WERI-Rb-1 (cell line): ENCODE results near the gene RAD51B.

Experiments used
- DNase-seq: peaks from one replicate; pipeline ENCODE4 v3.0.0-alpha.2; 2020
- H3K27ac ChIP-seq: fragments of 250-450 bp; sonication (Bioruptor Pico); 2 replicates; pipeline ENCODE4 v1.5.1; 2020; ENCODE audit warnings: mild to moderate bottlenecking, moderate library complexity
- H3K27me3 ChIP-seq: fragments of 250-450 bp; sonication (Bioruptor Pico); 2 replicates; pipeline ENCODE4 v1.5.1; 2021; ENCODE audit warnings: mild to moderate bottlenecking, low read depth, moderate library complexity; ENCODE audit not compliant: insufficient read depth, severe bottlenecking
- H3K36me3 ChIP-seq: fragments of 250-450 bp; sonication (Bioruptor Pico); 2 replicates; pipeline ENCODE4 v1.5.1; 2020; ENCODE audit warnings: mild to moderate bottlenecking, moderate library complexity
- H3K4me3 ChIP-seq: 2 replicates; pipeline ENCODE4 v1.5.1; 2011; ENCODE audit warnings: low read depth, mild to moderate bottlenecking, control low read depth, low read length
- H3K9me3 ChIP-seq: fragments of 250-450 bp; sonication (Bioruptor Pico); 2 replicates; pipeline ENCODE4 v1.5.1; 2021; ENCODE audit warnings: mild to moderate bottlenecking, moderate library complexity; ENCODE audit not compliant: severe bottlenecking
- CTCF ChIP-seq: IDR thresholded peaks from 2 replicates; pipeline ENCODE4 v1.5.1; 2011; ENCODE audit warnings: low read depth, mild to moderate bottlenecking, control low read depth, inconsistent platforms, low read length

The RAD51B gene

GRCh38 chr14:68622856-68623255, 803.3 kb downstream of the RAD51B start:
- peaks cover 9% of the 10 kb centered on the region for H3K9me3 ChIP-seq
- H3K4me3 ChIP-seq: no peak overlapping the region
- H3K36me3 ChIP-seq: no peaks in the 10 kb centered on the region
- no peak for TF ChIP-seq CTCF
- DNase-seq: peak; percentile 21
- peak overlapping the region; percentile 55 for H3K27ac ChIP-seq
- H3K27me3 ChIP-seq: no peaks in the 10 kb centered on the region

- Histone ChIP-seq H3K36me3 (no peaks in the 10 kb centered on the region), H3K9me3 (peaks cover 9% of the 10 kb centered on the region), H3K4me3 (no peak overlapping the region), H3K27ac (peak overlapping the region; percentile 55), H3K27me3 (no peaks in the 10 kb centered on the region)
- DNase-seq: no peak
- TF ChIP-seq CTCF: no peak
Observed at GRCh38 chr14:68623307-68623706, 803.7 kb downstream of the RAD51B start.

GRCh38 chr14:68623826-68624225, 804.2 kb downstream of the RAD51B start:
- no peak for DNase-seq
- Histone ChIP-seq H3K27ac (no peak overlapping the region), H3K36me3 (no peaks in the 10 kb centered on the region), H3K27me3 (no peaks in the 10 kb centered on the region), H3K4me3 (no peak overlapping the region), H3K9me3 (peaks cover 9% of the 10 kb centered on the region)
- TF ChIP-seq CTCF: no peak

GRCh38 chr14:68624541-68625220, 805.1 kb downstream of the RAD51B start:
- no peak overlapping the region for H3K27ac ChIP-seq
- no peaks in the 10 kb centered on the region for H3K27me3 ChIP-seq
- no peak for TF ChIP-seq CTCF
- peaks cover 6% of the 10 kb centered on the region for H3K9me3 ChIP-seq
- H3K36me3 ChIP-seq: no peaks in the 10 kb centered on the region
- H3K4me3 ChIP-seq: no peak overlapping the region
- DNase-seq: no peak

GRCh38 chr14:68625366-68626090, 805.9 kb downstream of the RAD51B start:
- no peaks in the 10 kb centered on the region for H3K36me3 ChIP-seq
- no peaks in the 10 kb centered on the region for H3K27me3 ChIP-seq
- peaks cover 6% of the 10 kb centered on the region for H3K9me3 ChIP-seq
- DNase-seq: no peak
- no peak overlapping the region for H3K4me3 ChIP-seq
- TF ChIP-seq CTCF: no peak
- H3K27ac ChIP-seq: no peak overlapping the region

GRCh38 chr14:68626386-68626785, 806.8 kb downstream of the RAD51B start:
- no peak for TF ChIP-seq CTCF
- Histone ChIP-seq H3K27me3 (no peaks in the 10 kb centered on the region), H3K4me3 (no peak overlapping the region), H3K9me3 (peaks cover 6% of the 10 kb centered on the region), H3K36me3 (no peaks in the 10 kb centered on the region), H3K27ac (no peak overlapping the region)
- DNase-seq: no peak
